ENCODE results near the gene PSMD4.

GRCh38 chr1:151254217-151255213, at the start of gene PSMD4:
- no peak for TF ChIP-seq EZH2 (IDR thresholded peaks at IDR 0.05)
- peak; percentile 98 for TF ChIP-seq POLR2AphosphoS5 (IDR thresholded peaks at IDR 0.05; ENCODE audit: borderline replicate concordance, low read depth, low read length)
